Natural killer cell (primary cell): ENCODE results near the gene CAP2. TPM values are rescaled to one million over a fixed set of nuclear protein-coding genes. Genes with fewer than 3 reads are reported as not detected.

ENCODE experiments used
- ATAC-seq, 3 donors: fragments of 150-1000 bp in 2 of 3; fragments of 200-7000 bp in 1 of 3; cut with Tn5 transposase; 1 replicate in 1 of 3; 2 replicates in 2 of 3; pipeline ENCODE4 v1.10.0; 2021; ENCODE audit warnings: mild to moderate bottlenecking in 2 of 3, moderate library complexity in 2 of 3
- DNase-seq, 2 donors: peaks; one replicate each; pipeline versions ENCODE4 v3.0.0 to v3.0.0-alpha.2; 2013 to 2021; ENCODE audit warnings: mixed read lengths in 1 of 2
- H3K27ac ChIP-seq: one replicate; pipeline ENCODE4 v1.5.1; 2013; ENCODE audit warnings: mild to moderate bottlenecking, low read length
- H3K27me3 ChIP-seq: one replicate; pipeline ENCODE4 v1.6.1; 2013; ENCODE audit warnings: low read length; ENCODE audit not compliant: control insufficient read depth, insufficient read depth
- H3K36me3 ChIP-seq: one replicate; pipeline ENCODE4 v1.6.1; 2013; ENCODE audit warnings: low read length; ENCODE audit not compliant: control insufficient read depth, insufficient read depth
- H3K4me1 ChIP-seq: one replicate; pipeline ENCODE4 v1.6.1; 2013; ENCODE audit warnings: low read length; ENCODE audit not compliant: control insufficient read depth, insufficient read depth
- H3K4me3 ChIP-seq: one replicate; pipeline ENCODE4 v1.5.1; 2013; ENCODE audit warnings: low read length
- H3K9me3 ChIP-seq: one replicate; pipeline ENCODE4 v1.6.1; 2013; ENCODE audit warnings: low read length; ENCODE audit not compliant: control insufficient read depth, insufficient read depth
- H3K27ac Mint-ChIP-seq, 2 donors: one replicate each; pipeline ENCODE4 v1.8.0; 2022; ENCODE audit warnings: mild to moderate bottlenecking in 2 of 2, mixed read lengths in 2 of 2, moderate library complexity in 1 of 2
- H3K27me3 Mint-ChIP-seq, 2 donors: one replicate each; pipeline ENCODE4 v1.8.0; 2022; ENCODE audit warnings: low read depth in 2 of 2, mixed read lengths in 2 of 2
- H3K36me3 Mint-ChIP-seq: one replicate; pipeline ENCODE4 v1.8.0; 2022; ENCODE audit warnings: mixed read lengths
- H3K4me1 Mint-ChIP-seq, 2 donors: one replicate each; pipeline ENCODE4 v1.8.0; 2022; ENCODE audit warnings: mixed read lengths in 2 of 2
- H3K4me3 Mint-ChIP-seq: one replicate; pipeline ENCODE4 v1.8.0; 2022; ENCODE audit warnings: mild to moderate bottlenecking, moderate library complexity, mixed read lengths
- H3K9me3 Mint-ChIP-seq, 2 donors: one replicate each; pipeline ENCODE4 v1.8.0; 2022; ENCODE audit warnings: mixed read lengths in 2 of 2
- CTCF ChIP-seq: fragments of 200-600 bp; IDR thresholded peaks from one replicate; pipeline ENCODE4 v1.8.0; 2022; ENCODE audit warnings: antibody characterized with exemption
- WGBS: methylation state at CpG from one replicate; pipeline ENCODE4 v1.1.7; 2013; ENCODE audit warnings: missing lambda C conversion rate; ENCODE audit not compliant: insufficient coverage; 5-methylcytosine and 5-hydroxymethylcytosine counted together
- intact Hi-C: fragments of 100-400 bp; cut with micrococcal nuclease; formaldehyde crosslinking; loops from one replicate; pipeline ENCODE4 v1.14.2; 2022
- total RNA-seq, 4 donors: library from RNA; stranded (reverse); fragments of 120-200 nt in 1 of 4; gene quantifications; one replicate each; pipeline versions ENCODE4 v1.2.3 to v1.2.4, GENCODE V29; 2013 to 2022

CAP2 gene
- total RNA-seq, 3 donors from 2014 or later (not counting 1 experiment from before 2014, with no cell fraction given) = not detected

- intact Hi-C loops = no loop called here
Measured at GRCh38 chr6:17454316-17455005, 61.1 kb downstream of the CAP2 start.

GRCh38 chr6:17455919-17456318 lies 62.5 kb downstream of the CAP2 start:
- Histone ChIP-seq H3K27me3 (no peaks in the 10 kb centered on the region), H3K4me1 (no peaks in the 10 kb centered on the region), H3K9me3 (no peaks in the 10 kb centered on the region), H3K4me3 (no peak overlapping the region), H3K36me3 (no peaks in the 10 kb centered on the region), H3K27ac (no peak overlapping the region)
- Mint-ChIP-seq H3K4me1 (no peaks in the 10 kb centered on the region), H3K4me3 (no peak overlapping the region), H3K27ac (no peak overlapping the region), H3K9me3 (no peaks in the 10 kb centered on the region), H3K27me3 (peaks cover 11 to 45% of the 10 kb centered on the region in 2 donors), H3K36me3 (no peaks in the 10 kb centered on the region)
- WGBS = 91% methylated on average over 7 of the region's 7 CpGs
- no peak for TF ChIP-seq CTCF
- no peak for ATAC-seq
- intact Hi-C loops = no loop called here
- DNase-seq = no peak

More at GRCh38 chr6:17454316-17455005, 61.1 kb downstream of the CAP2 start:
- peaks cover 11 to 32% of the 10 kb centered on the region in 2 donors for H3K27me3 Mint-ChIP-seq
- Histone ChIP-seq H3K9me3 (no peaks in the 10 kb centered on the region), H3K27ac (no peak overlapping the region), H3K27me3 (no peaks in the 10 kb centered on the region), H3K4me3 (no peak overlapping the region), H3K36me3 (no peaks in the 10 kb centered on the region), H3K4me1 (no peaks in the 10 kb centered on the region)
- no peak for TF ChIP-seq CTCF
- H3K9me3 Mint-ChIP-seq = no peaks in the 10 kb centered on the region
- no peak for DNase-seq
- WGBS = 81% methylated on average over 6 of the region's 7 CpGs
- H3K4me3 Mint-ChIP-seq = no peak overlapping the region
- H3K27ac Mint-ChIP-seq = no peak overlapping the region
- H3K4me1 Mint-ChIP-seq = no peaks in the 10 kb centered on the region
- no peaks in the 10 kb centered on the region for H3K36me3 Mint-ChIP-seq
- no peak for ATAC-seq

- DNase-seq (no peak), ATAC-seq (no peak)
- Histone ChIP-seq H3K4me1 (no peaks in the 10 kb centered on the region), H3K27ac (no peak overlapping the region), H3K9me3 (no peaks in the 10 kb centered on the region), H3K36me3 (no peaks in the 10 kb centered on the region), H3K27me3 (no peaks in the 10 kb centered on the region), H3K4me3 (no peak overlapping the region)
- 85% methylated on average over 3 of the region's 3 CpGs for WGBS
- H3K4me3 Mint-ChIP-seq = no peak overlapping the region
- H3K9me3 Mint-ChIP-seq = no peaks in the 10 kb centered on the region
- no peaks in the 10 kb centered on the region for H3K4me1 Mint-ChIP-seq
- no peak overlapping the region for H3K27ac Mint-ChIP-seq
- peaks cover 11 to 45% of the 10 kb centered on the region in 2 donors for H3K27me3 Mint-ChIP-seq
- TF ChIP-seq CTCF = no peak
- H3K36me3 Mint-ChIP-seq = no peaks in the 10 kb centered on the region
- intact Hi-C loops = no loop called here
Measured at GRCh38 chr6:17456711-17457110, 63.3 kb downstream of the CAP2 start.

- intact Hi-C loops = no loop called here
- Histone ChIP-seq H3K9me3 (no peaks in the 10 kb centered on the region), H3K27ac (no peak overlapping the region), H3K4me3 (no peak overlapping the region), H3K27me3 (no peaks in the 10 kb centered on the region), H3K36me3 (no peaks in the 10 kb centered on the region), H3K4me1 (no peaks in the 10 kb centered on the region)
- H3K27ac Mint-ChIP-seq = no peak overlapping the region
- peaks cover 6 to 45% of the 10 kb centered on the region in 2 donors for H3K27me3 Mint-ChIP-seq
- DNase-seq (no peak), ATAC-seq (no peak)
- no peak overlapping the region for H3K4me3 Mint-ChIP-seq
- no peak for TF ChIP-seq CTCF
- 91% methylated on average over 4 of the region's 4 CpGs for WGBS
- H3K4me1 Mint-ChIP-seq = no peaks in the 10 kb centered on the region
- H3K9me3 Mint-ChIP-seq = no peaks in the 10 kb centered on the region
- H3K36me3 Mint-ChIP-seq = no peaks in the 10 kb centered on the region
Measured at GRCh38 chr6:17457405-17457804, 64.0 kb downstream of the CAP2 start.
